ENCODE data around the gene TRPC1. TPM values are rescaled to one million over a fixed set of nuclear protein-coding genes. Genes with fewer than 3 reads are reported as not detected.

Gene TRPC1
- total RNA-seq, 2 experiments from 2014 or later, result 3.1 to 4.2 TPM

DNA sequence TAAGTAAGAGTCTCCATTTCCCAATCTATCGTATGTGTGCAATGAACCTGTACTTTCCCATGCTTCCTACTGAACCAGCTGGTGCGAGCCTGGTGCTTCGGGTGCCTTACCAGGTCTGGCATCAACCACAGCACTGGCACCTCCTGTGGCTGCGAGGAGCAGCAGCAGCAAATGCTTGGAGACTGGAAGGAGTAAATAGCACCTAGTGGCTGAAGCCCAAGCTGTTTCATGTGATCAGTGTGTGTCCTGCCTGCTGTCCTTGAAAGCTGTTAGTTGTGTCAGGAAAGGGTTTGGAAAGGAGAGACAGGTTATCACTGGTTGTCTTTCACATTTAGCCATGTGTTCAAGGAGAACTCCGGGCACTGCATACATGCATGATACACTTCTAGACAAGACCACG, 133.2 kb downstream of the TRPC1 start:
- ChIA-PET CTCF (no interaction called here), POLR2A (no interaction called here)
- no peak overlapping the region for H3K4me3 Mint-ChIP-seq
- no peak for TF ChIP-seq CTCF (IDR thresholded peaks at IDR 0.05)
- H3K9me3 Mint-ChIP-seq, result no peaks in the 10 kb centered on the region
- no peak overlapping the region for H3K4me3 ChIP-seq (ENCODE audit: low read length)
- ATAC-seq (ENCODE audit: poor library complexity) (no peak), DNase-seq (peak in 1 of 14 experiments; percentile 12)
- H3K27me3 ChIP-seq (ENCODE audit: control insufficient read depth in 1 of 2, insufficient read depth in 2 of 2, low read length in 2 of 2), result peaks cover 2 to 4% of the 10 kb centered on the region in 2 experiments
- no peaks in the 10 kb centered on the region for H3K4me1 ChIP-seq (ENCODE audit: insufficient read depth, low read length)
- H3K27me3 Mint-ChIP-seq, result peaks cover 38% of the 10 kb centered on the region
- H3K27ac Mint-ChIP-seq, result no peak overlapping the region
- no peaks in the 10 kb centered on the region for H3K36me3 ChIP-seq (ENCODE audit: insufficient read depth, low read length)
- intact Hi-C loops (cut with DNase I, micrococcal nuclease), result no loop called here
- H3K36me3 Mint-ChIP-seq (ENCODE audit: low read depth), result no peaks in the 10 kb centered on the region
- no peaks in the 10 kb centered on the region for H3K9me3 ChIP-seq (ENCODE audit: control insufficient read depth in 1 of 2, insufficient read depth in 1 of 2, low read length in 2 of 2)
- no peaks in the 10 kb centered on the region for H3K4me1 Mint-ChIP-seq (ENCODE audit: low read depth)
- H3K27ac ChIP-seq (ENCODE audit: low read depth in 1 of 2, low read length in 2 of 2), result no peak overlapping the region

Other genes starting within 250 kb of the TRPC1 start
- 10 to 100 TPM; 29.0 to 29.5 TPM for gene ATR, start 145.3 kb upstream of the TRPC1 start, total RNA-seq
- under 1 TPM; 0.63 to 0.92 TPM for gene PLS1, start 127.6 kb upstream of the TRPC1 start, total RNA-seq
- gene PCOLCE2, start 165.0 kb downstream of the TRPC1 start, total RNA-seq, result not detected
- not detected for gene PAQR9, start 239.6 kb downstream of the TRPC1 start, total RNA-seq

Data from CD4-positive, alpha-beta T cell (primary cell).